H9 (cell line): ENCODE measurements around the gene NRP1. TPM values are rescaled to one million over a fixed set of nuclear protein-coding genes. Genes with fewer than 3 reads are reported as not detected.

Experiments used
- DNase-seq: peaks from one replicate; pipeline ENCODE4 v3.0.0-alpha.2; 2017
- H2AFZ ChIP-seq: one replicate; pipeline ENCODE4 v1.6.1; 2013; ENCODE audit warnings: mild to moderate bottlenecking, low read length, control low read depth, moderate library complexity
- H2AK5ac ChIP-seq: 2 replicates; pipeline ENCODE4 v1.6.1; 2013; ENCODE audit warnings: low read length, control low read depth, mixed read lengths; ENCODE audit not compliant: insufficient read length
- H2BK120ac ChIP-seq: one replicate; pipeline ENCODE4 v1.6.1; 2013; ENCODE audit warnings: low read depth, mild to moderate bottlenecking, low read length, control low read depth, inconsistent platforms; ENCODE audit not compliant: poor library complexity, severe bottlenecking
- H2BK12ac ChIP-seq: 2 replicates; pipeline ENCODE4 v1.6.1; 2013; ENCODE audit warnings: low read length, control low read depth, mixed read lengths, low read depth; ENCODE audit not compliant: insufficient read length
- H2BK15ac ChIP-seq: 2 replicates; pipeline ENCODE4 v1.6.1; 2013; ENCODE audit warnings: low read depth, low read length, control low read depth
- H2BK20ac ChIP-seq: one replicate; pipeline ENCODE4 v1.6.1; 2013; ENCODE audit warnings: low read depth, mild to moderate bottlenecking, low read length, control low read depth, inconsistent platforms; ENCODE audit not compliant: poor library complexity, severe bottlenecking
- H2BK5ac ChIP-seq: 2 replicates; pipeline ENCODE4 v1.6.1; 2013; ENCODE audit warnings: low read length, control low read depth, mixed read lengths; ENCODE audit not compliant: insufficient read length
- H3K14ac ChIP-seq: 2 replicates; pipeline ENCODE4 v1.6.1; 2013; ENCODE audit warnings: low read length, control low read depth; ENCODE audit not compliant: insufficient read depth
- H3K18ac ChIP-seq: 2 replicates; pipeline ENCODE4 v1.6.1; 2013; ENCODE audit warnings: low read depth, mild to moderate bottlenecking, mixed read lengths, low read length, control low read depth; ENCODE audit not compliant: insufficient read length
- H3K23ac ChIP-seq: 2 replicates; pipeline ENCODE4 v1.6.1; 2013; ENCODE audit warnings: low read length, control low read depth, mixed read lengths, low read depth; ENCODE audit not compliant: insufficient read length
- H3K23me2 ChIP-seq: 2 replicates; pipeline ENCODE4 v1.6.1; 2013; ENCODE audit warnings: low read depth, mild to moderate bottlenecking, mixed read lengths, low read length, control low read depth; ENCODE audit not compliant: insufficient read length, poor library complexity, severe bottlenecking
- H3K27ac ChIP-seq: 2 replicates; pipeline ENCODE4 v1.5.1; 2013; ENCODE audit warnings: low read length, control low read depth, mixed read lengths, low read depth; ENCODE audit not compliant: insufficient read length
- H3K27me3 ChIP-seq: 2 replicates; pipeline ENCODE4 v1.6.1; 2013; ENCODE audit warnings: low read length, control low read depth, inconsistent platforms; ENCODE audit not compliant: insufficient read depth
- H3K4ac ChIP-seq: 2 replicates; pipeline ENCODE4 v1.6.1; 2013; ENCODE audit warnings: low read depth, mild to moderate bottlenecking, control low read depth, inconsistent platforms, low read length, moderate library complexity
- H3K4me1 ChIP-seq: 2 replicates; pipeline ENCODE4 v1.6.1; 2013; ENCODE audit warnings: low read length, control low read depth, inconsistent platforms; ENCODE audit not compliant: insufficient read depth
- H3K4me2 ChIP-seq: 2 replicates; pipeline ENCODE4 v1.6.1; 2013; ENCODE audit warnings: low read length, control low read depth, mixed read lengths; ENCODE audit not compliant: insufficient read length, insufficient read depth
- H3K56ac ChIP-seq: 2 replicates; pipeline ENCODE4 v1.6.1; 2013; ENCODE audit warnings: low read depth, mild to moderate bottlenecking, mixed read lengths, low read length, control low read depth; ENCODE audit not compliant: insufficient read length
- H3K79me1 ChIP-seq: 2 replicates; pipeline ENCODE4 v1.6.1; 2013; ENCODE audit warnings: low read depth, mild to moderate bottlenecking, moderate library complexity, low read length, control low read depth, inconsistent platforms; ENCODE audit not compliant: insufficient read depth, poor library complexity, severe bottlenecking
- H3K79me2 ChIP-seq: 2 replicates; pipeline ENCODE4 v1.6.1; 2013; ENCODE audit warnings: low read length, control low read depth, inconsistent platforms; ENCODE audit not compliant: insufficient read depth
- H3K9ac ChIP-seq: 2 replicates; pipeline ENCODE4 v1.6.1; 2013; ENCODE audit warnings: low read length, control low read depth, mixed read lengths; ENCODE audit not compliant: insufficient read length; ENCODE audit errors: extremely low read depth
- H3K9me3 ChIP-seq: one replicate; pipeline ENCODE4 v1.6.1; 2013; ENCODE audit warnings: low read depth, low read length, inconsistent platforms; ENCODE audit not compliant: control insufficient read depth
- H3T11ph ChIP-seq: one replicate; pipeline ENCODE4 v1.6.1; 2013; ENCODE audit warnings: mild to moderate bottlenecking, low read length, control low read depth, inconsistent platforms
- H4K20me1 ChIP-seq: one replicate; pipeline ENCODE4 v1.6.1; 2013; ENCODE audit not compliant: control insufficient read depth, insufficient read length, insufficient read depth
- H4K5ac ChIP-seq: 2 replicates; pipeline ENCODE4 v1.6.1; 2013; ENCODE audit warnings: low read depth, mild to moderate bottlenecking, mixed read lengths, low read length, control low read depth; ENCODE audit not compliant: insufficient read length
- H4K8ac ChIP-seq: replicated peaks from 2 replicates; pipeline ENCODE4 v1.6.1; 2013; ENCODE audit warnings: low read length, control low read depth, mixed read lengths, low read depth; ENCODE audit not compliant: insufficient read length
- H4K91ac ChIP-seq: 2 replicates; pipeline ENCODE4 v1.6.1; 2013; ENCODE audit warnings: low read depth, mild to moderate bottlenecking, moderate library complexity, mixed read lengths, low read length, control low read depth; ENCODE audit not compliant: insufficient read length
- H3K27ac Mint-ChIP-seq, 3 experiments: 2 replicates in 2 of 3; 3 replicates in 1 of 3; pipeline ENCODE4 v1.8.0; 2020 to 2021; ENCODE audit warnings: mixed read lengths in 3 of 3, mild to moderate bottlenecking in 1 of 3, moderate library complexity in 1 of 3
- H3K27me3 Mint-ChIP-seq: 2 replicates; pipeline ENCODE4 v1.8.0; 2021; ENCODE audit warnings: low read depth, mild to moderate bottlenecking, moderate library complexity, mixed read lengths
- H3K36me3 Mint-ChIP-seq, 3 experiments: 2 replicates in 2 of 3; 3 replicates in 1 of 3; pipeline ENCODE4 v1.8.0; 2020 to 2021; ENCODE audit warnings: low read depth in 3 of 3, mixed read lengths in 3 of 3; ENCODE audit not compliant: insufficient read depth in 1 of 3
- H3K4me1 Mint-ChIP-seq, 2 experiments: 2 replicates each; pipeline ENCODE4 v1.8.0; 2020; ENCODE audit warnings: mixed read lengths in 2 of 2
- H3K4me3 Mint-ChIP-seq, 2 experiments: 2 replicates in 1 of 2; 3 replicates in 1 of 2; pipeline ENCODE4 v1.8.0; 2020 to 2021; ENCODE audit warnings: mild to moderate bottlenecking in 2 of 2, mixed read lengths in 2 of 2, moderate library complexity in 1 of 2
- H3K9me3 Mint-ChIP-seq, 2 experiments: 2 replicates in 1 of 2; 3 replicates in 1 of 2; pipeline ENCODE4 v1.8.0; 2020; ENCODE audit warnings: mild to moderate bottlenecking in 2 of 2, mixed read lengths in 2 of 2, moderate library complexity in 1 of 2
- CTCF ChIP-seq: fragments of 200-600 bp; sonication (generic); conservative IDR thresholded peaks from 3 replicates; pipeline ENCODE4 v1.8.0; 2021; ENCODE audit warnings: antibody characterized with exemption, mild to moderate bottlenecking
- total RNA-seq: library from RNA; stranded (reverse); gene quantifications from 2 replicates; pipeline ENCODE4 v1.2.1, GENCODE V29; 2021

NRP1 gene
- total RNA-seq, 1 experiment from 2014 or later, result 4.6 TPM

DNA sequence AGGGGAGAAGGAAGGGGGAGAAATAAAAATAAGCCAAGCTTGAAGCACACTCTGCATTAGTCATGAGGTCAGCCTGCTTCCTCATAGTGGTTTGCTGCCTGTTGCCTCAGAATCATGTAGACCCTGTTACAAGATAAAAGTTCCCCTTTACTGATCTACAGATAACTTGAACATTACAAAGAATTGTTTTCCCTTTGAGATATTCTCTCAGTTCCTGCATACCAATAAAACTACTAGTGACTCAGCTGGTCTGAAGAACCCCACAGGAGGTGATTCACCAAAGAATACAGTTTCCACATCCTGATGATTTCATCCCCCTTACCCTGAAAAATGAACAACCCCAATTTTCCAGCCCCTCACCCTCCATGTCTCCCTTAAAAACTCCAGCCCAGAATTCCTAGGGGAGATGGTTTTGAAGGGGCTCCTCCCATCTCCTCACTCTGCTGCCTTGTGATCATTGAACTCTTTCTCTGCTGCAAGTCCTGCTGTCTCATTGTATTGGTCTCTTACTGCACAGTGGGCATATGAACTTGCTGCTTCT is 31.5 kb upstream of the NRP1 start:
- Mint-ChIP-seq H3K4me3 (no peak overlapping the region), H3K27me3 (peaks cover 2% of the 10 kb centered on the region; the same call in 1 of the 2 replicates)

More for the DNA sequence above, 31.5 kb upstream of the NRP1 start:
- no peak overlapping the region; a peak in 2 of 7 replicates for H3K27ac Mint-ChIP-seq
- no peak overlapping the region for H2BK20ac ChIP-seq
- H3T11ph ChIP-seq, result no peak overlapping the region
- H4K20me1 ChIP-seq, result no peaks in the 10 kb centered on the region
- H2BK15ac ChIP-seq, result no peak overlapping the region
- no peak overlapping the region for H2BK120ac ChIP-seq
- H3K18ac ChIP-seq, result no peak overlapping the region
- H3K9me3 Mint-ChIP-seq, result peaks cover 8% of the 10 kb centered on the region in 2 experiments; a peak in 4 of 5 replicates
- no peak overlapping the region for H3K4me2 ChIP-seq
- H3K9ac ChIP-seq, result no peak overlapping the region
- no peak overlapping the region for H3K56ac ChIP-seq
- H3K79me1 ChIP-seq, result no peaks in the 10 kb centered on the region
- no peak overlapping the region for H4K8ac ChIP-seq
- no peak for TF ChIP-seq CTCF
- H4K5ac ChIP-seq, result no peak overlapping the region
- no peak overlapping the region for H2BK12ac ChIP-seq
- no peak overlapping the region for H3K23ac ChIP-seq
- no peak overlapping the region for H3K14ac ChIP-seq
- H3K36me3 Mint-ChIP-seq, result peaks cover 0 to 4% (median 2%) of the 10 kb centered on the region in 3 experiments; a peak in 4 of 7 replicates
- H2AFZ ChIP-seq, result no peak overlapping the region
- H3K4ac ChIP-seq, result no peak overlapping the region
- H4K91ac ChIP-seq, result no peak overlapping the region
- H3K27ac ChIP-seq, result no peak overlapping the region
- H2BK5ac ChIP-seq, result no peak overlapping the region
- peaks cover 0 to 5% of the 10 kb centered on the region in 2 experiments; a peak in 1 of 4 replicates for H3K4me1 Mint-ChIP-seq
- H3K27me3 ChIP-seq, result no peaks in the 10 kb centered on the region
- H3K79me2 ChIP-seq, result no peaks in the 10 kb centered on the region
- H2AK5ac ChIP-seq, result no peak overlapping the region
- H3K4me1 ChIP-seq, result no peaks in the 10 kb centered on the region
- no peaks in the 10 kb centered on the region for H3K23me2 ChIP-seq
- no peak for DNase-seq
- H3K9me3 ChIP-seq, result no peaks in the 10 kb centered on the region
